ENCODE data around the gene SNX22.
"Not testable (repeated sequence)": the region's sequence is repeated elsewhere in the genome, so short reads cannot be mapped to it uniquely, and the experiment has no call there.

Gene SNX22

GRCh38 chr15:64151727-64152506, at the start of gene SNX22:
Gene SNX22, plus strand, starts transcription at chr15:64151731. Its CDS starts 45 bp downstream, at chr15:64151776.
- DNase-seq (ENCODE audit: low read depth, low spot score) = no peak
- ChIA-PET POLR2A (interaction anchor here (1.7 kb wide), 1 partner anchor 10 kb away, joined by 7 read pairs; no protein-coding TSS in a partner anchor), CTCF (interaction anchor here (1.7 to 3.0 kb wide), 3 partner anchors 10 to 36 kb away, joined by 4 to 39 read pairs (median 7); partner anchors contain the start of gene PPIB)
- H3K4me3 ChIP-seq (ENCODE audit: low read depth, low read length) = peak within 1 kb of the TSS; percentile 50
- TF ChIP-seq, protein P1, sequence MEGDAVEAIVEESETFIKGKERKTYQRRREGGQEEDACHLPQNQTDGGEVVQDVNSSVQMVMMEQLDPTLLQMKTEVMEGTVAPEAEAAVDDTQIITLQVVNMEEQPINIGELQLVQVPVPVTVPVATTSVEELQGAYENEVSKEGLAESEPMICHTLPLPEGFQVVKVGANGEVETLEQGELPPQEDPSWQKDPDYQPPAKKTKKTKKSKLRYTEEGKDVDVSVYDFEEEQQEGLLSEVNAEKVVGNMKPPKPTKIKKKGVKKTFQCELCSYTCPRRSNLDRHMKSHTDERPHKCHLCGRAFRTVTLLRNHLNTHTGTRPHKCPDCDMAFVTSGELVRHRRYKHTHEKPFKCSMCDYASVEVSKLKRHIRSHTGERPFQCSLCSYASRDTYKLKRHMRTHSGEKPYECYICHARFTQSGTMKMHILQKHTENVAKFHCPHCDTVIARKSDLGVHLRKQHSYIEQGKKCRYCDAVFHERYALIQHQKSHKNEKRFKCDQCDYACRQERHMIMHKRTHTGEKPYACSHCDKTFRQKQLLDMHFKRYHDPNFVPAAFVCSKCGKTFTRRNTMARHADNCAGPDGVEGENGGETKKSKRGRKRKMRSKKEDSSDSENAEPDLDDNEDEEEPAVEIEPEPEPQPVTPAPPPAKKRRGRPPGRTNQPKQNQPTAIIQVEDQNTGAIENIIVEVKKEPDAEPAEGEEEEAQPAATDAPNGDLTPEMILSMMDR (IDR thresholded peaks at IDR 0.05; ENCODE audit: insufficient read depth, low read length, missing control alignments) = no peak

- ChIA-PET CTCF (no interaction called here), POLR2A (no interaction called here)
- DNase-seq (ENCODE audit: low read depth, low spot score) = no peak
- H3K4me3 ChIP-seq (ENCODE audit: low read depth, low read length) = no peak overlapping the region
- TF ChIP-seq, protein P1 (IDR thresholded peaks at IDR 0.05; ENCODE audit: insufficient read depth, low read length, missing control alignments) = no peak
Observed at GRCh38 chr15:64102497-64102896, 49.0 kb upstream of the SNX22 start.

DNA sequence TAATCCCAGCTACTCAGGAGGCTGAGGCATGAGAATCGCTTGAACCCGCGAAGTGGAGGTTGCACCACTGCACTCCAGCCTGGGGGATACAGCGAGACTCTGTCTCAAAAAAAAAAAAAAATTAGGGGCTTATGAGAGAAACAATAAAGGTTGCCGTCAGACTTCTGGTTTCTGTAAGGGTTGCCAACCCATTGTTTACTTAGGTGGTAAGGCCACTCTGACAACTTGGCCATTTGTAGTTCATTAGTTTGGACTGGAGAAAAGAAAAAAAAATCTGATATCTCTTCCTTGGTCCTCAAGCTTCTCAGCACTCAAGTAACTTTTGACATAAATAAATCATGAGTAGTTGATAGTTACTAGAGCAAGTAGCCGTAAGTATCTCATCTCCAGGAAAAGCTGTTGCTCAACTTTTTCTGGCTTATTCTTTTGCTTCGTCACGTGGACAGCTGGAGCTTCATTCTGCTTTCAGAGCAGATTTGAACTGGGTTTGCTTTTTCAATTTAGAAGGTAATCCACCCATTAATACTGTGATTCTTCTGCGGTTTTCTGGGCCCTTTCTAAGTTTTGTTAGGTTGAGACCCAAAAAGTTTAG, 46.3 kb upstream of the SNX22 start:
- POLR2A ChIA-PET = no interaction called here
- no peak overlapping the region for H3K4me3 ChIP-seq (ENCODE audit: low read depth, low read length)
- no peak for DNase-seq (ENCODE audit: low read depth, low spot score)
- CTCF ChIA-PET = interaction anchor here (1.0 to 1.4 kb wide), 3 partner anchors 10 to 42 kb away, joined by 3 read pairs; no protein-coding TSS in a partner anchor
- TF ChIP-seq, protein P1 (IDR thresholded peaks at IDR 0.05; ENCODE audit: insufficient read depth, low read length, missing control alignments) = no peak

DNA sequence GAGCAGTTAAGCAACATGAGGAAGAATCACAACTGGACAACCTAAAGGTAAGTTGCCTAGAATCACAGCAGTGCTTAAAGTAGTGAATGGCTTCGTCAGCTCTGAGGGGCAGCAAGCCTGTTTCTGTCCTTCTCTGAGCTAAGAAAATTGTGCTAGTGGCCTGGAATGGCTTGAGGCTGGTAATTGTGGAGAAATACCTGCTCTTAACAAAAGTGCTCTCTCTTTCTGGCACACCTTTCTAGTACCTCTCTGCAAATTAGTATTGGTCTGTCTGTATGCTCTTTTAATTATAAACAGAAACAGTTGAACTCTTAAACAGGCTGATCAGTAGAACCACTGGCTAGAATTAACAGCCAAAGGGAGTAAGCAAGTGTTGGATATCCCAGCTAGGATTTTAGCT, 44.2 kb upstream of the SNX22 start:
- ChIA-PET POLR2A (no interaction called here), CTCF (no interaction called here)
- TF ChIP-seq, protein P1 (IDR thresholded peaks at IDR 0.05; ENCODE audit: insufficient read depth, low read length, missing control alignments) = no peak
- H3K4me3 ChIP-seq (ENCODE audit: low read depth, low read length) = no peak overlapping the region
- DNase-seq (ENCODE audit: low read depth, low spot score) = no peak

- ChIA-PET POLR2A (interaction anchor here (0.9 kb wide), 1 partner anchor 47 kb away, joined by 3 read pairs; no protein-coding TSS in a partner anchor), CTCF (interaction anchor here (1.0 to 1.3 kb wide), 2 partner anchors 11 to 358 kb away, joined by 3 to 4 read pairs; no protein-coding TSS in a partner anchor)
- not testable (repeated sequence) for DNase-seq (ENCODE audit: low read depth, low spot score)
Observed at GRCh38 chr15:64110108-64110701, 41.3 kb upstream of the SNX22 start.

DNA sequence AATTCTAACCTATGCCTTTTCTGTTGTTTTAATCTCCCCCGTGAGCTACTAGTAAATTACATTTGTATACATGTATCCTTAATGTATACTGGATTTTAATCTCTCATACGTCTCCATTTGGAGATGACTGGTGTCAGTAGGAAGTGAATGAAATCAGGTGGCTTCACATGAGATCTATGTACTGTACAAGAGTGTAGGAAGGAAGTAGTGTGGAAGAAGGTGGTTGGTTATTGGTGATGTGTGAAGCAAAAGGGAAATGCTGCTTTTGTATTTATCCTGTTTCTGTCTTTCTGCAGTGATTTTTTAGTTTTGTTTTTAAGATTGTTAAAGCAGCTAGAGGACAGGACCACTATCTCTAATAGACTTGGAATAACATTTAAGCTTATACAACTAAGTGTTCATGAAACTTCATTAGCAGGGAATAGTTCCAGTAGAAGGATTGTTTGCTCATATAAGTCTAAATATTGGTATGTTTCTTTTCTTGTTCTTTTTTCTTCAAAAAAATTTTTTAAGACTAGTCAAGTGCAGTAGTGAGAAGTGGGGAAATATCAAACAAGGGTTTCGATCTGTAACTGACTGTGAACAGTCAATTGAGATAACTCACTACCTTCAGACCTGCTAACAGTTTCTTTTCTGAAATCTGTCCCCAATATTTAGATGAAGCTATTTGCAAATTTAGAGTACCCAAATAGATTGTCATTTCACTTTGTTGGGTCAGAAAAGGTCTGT, 40.4 kb upstream of the SNX22 start:
- ChIA-PET POLR2A (interaction anchor here (0.5 kb wide), 1 partner anchor 19 kb away, joined by 3 read pairs; no protein-coding TSS in a partner anchor), CTCF (interaction anchor here (1.3 to 1.5 kb wide), 2 partner anchors 12 to 65 kb away, joined by 4 to 5 read pairs; partner anchors contain the start of gene DAPK2)
- no peak for DNase-seq (ENCODE audit: low read depth, low spot score)
- TF ChIP-seq, protein P1 (IDR thresholded peaks at IDR 0.05; ENCODE audit: insufficient read depth, low read length, missing control alignments) = no peak
- no peak overlapping the region for H3K4me3 ChIP-seq (ENCODE audit: low read depth, low read length)

More at GRCh38 chr15:64110108-64110701, 41.3 kb upstream of the SNX22 start:
- H3K4me3 ChIP-seq (ENCODE audit: low read depth, low read length) = not testable (repeated sequence)
